ENCODE results near the gene RBM48. TPM values are rescaled to one million over a fixed set of nuclear protein-coding genes. Genes with fewer than 3 reads are reported as not detected.
"Not testable (repeated sequence)": the region's sequence is repeated elsewhere in the genome, so short reads cannot be mapped to it uniquely, and the experiment has no call there.

RBM48 gene
- total RNA-seq = 14.4 TPM
- 7.4 TPM for polyA plus RNA-seq (ENCODE audit: insufficient read depth, low read depth, low replicate concordance)
- long read RNA-seq, donor 1, partial matches to known transcripts = 0 of 4 reads
- long read RNA-seq, donor 1, other reads (novel, unspliced or antisense) = 0 of 4 reads
- long read RNA-seq, donor 2, full-length matches to known transcripts = 11 of 11 reads
- long read RNA-seq, donor 2, partial matches to known transcripts = 0 of 11 reads
- long read RNA-seq, donor 2, other reads (novel, unspliced or antisense) = 0 of 11 reads
- long read RNA-seq, donor 3, full-length matches to known transcripts = 7 of 7 reads
- long read RNA-seq, donor 3, partial matches to known transcripts = 0 of 7 reads
- long read RNA-seq, donor 3, other reads (novel, unspliced or antisense) = 0 of 7 reads
- long read RNA-seq, donor 4, transcript RBM48-201 (5 exons, 1,742 nt) = major isoform, 8 of 8 reads
- long read RNA-seq, donor 4, partial matches to known transcripts = 0 of 8 reads
- long read RNA-seq, donor 4, other reads (novel, unspliced or antisense) = 0 of 8 reads
- long read RNA-seq, donor 5 = 0 reads
- long read RNA-seq, donor 6, full-length matches to known transcripts = 4 of 9 reads
- long read RNA-seq, donor 6, partial matches to known transcripts = 5 of 9 reads
- long read RNA-seq, donor 6, other reads (novel, unspliced or antisense) = 0 of 9 reads
- long read RNA-seq, donor 7, transcript RBM48-201 (5 exons, 1,742 nt) = major isoform, 12 of 18 reads
- long read RNA-seq, donor 7, partial matches to known transcripts = 2 of 18 reads
- long read RNA-seq, donor 7, other reads (novel, unspliced or antisense) = 4 of 18 reads
- long read RNA-seq, donor 8, full-length matches to known transcripts = 4 of 4 reads
- long read RNA-seq, donor 8, partial matches to known transcripts = 0 of 4 reads
- long read RNA-seq, donor 8, other reads (novel, unspliced or antisense) = 0 of 4 reads
- long read RNA-seq, donor 9, partial matches to known transcripts = 0 of 1 reads
- long read RNA-seq, donor 9, other reads (novel, unspliced or antisense) = 0 of 1 reads
- long read RNA-seq, donor 10, full-length matches to known transcripts = 5 of 5 reads
- long read RNA-seq, donor 10, partial matches to known transcripts = 0 of 5 reads
- long read RNA-seq, donor 10, other reads (novel, unspliced or antisense) = 0 of 5 reads

DNA sequence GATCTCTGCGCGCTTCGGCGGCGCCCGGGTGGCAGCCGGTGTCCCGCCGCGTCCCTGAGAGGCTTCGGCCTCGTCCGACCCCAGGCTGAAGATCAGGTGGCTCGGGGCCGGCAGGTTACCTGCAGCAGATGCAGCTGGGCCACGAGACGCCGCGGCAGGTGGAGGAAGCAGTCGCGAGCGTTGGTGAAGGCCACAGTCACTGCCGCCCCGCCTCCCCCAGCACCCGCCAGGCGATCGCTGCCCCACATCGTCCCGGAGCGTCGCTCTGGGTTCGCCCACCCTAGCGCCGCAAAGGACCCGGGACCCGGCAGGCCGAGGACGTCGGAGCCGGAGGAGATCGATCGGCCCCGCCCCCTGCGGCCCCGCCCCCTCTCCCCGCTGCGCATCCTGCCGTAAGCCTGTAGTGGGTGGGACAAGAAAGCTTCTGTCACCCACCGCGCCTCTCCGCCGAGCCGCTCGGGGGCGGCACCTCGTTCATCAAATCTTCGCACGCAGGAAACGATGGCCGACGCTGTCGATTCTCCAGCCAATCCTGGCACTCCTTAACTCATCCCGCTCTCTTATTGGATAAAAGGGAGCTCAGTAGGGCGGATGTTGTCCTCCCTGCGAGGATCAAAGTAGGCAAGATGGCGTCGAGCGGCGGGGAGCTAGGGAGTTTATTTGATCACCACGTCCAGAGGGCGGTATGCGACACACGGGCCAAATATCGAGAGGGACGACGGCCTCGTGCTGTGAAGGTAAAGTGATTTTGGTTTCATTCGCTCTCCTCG lies at the start of gene RBM48, which contains the start of gene PEX1:
Gene RBM48 (plus strand): TSS at position 608 of the 770 bp plus-strand sequence. CDS start 19 bp downstream, at position 627.
Gene PEX1 (minus strand): TSS at position 333 of the 770 bp plus-strand sequence. CDS start 85 bp downstream, at position 248.
- peak; percentile 95 for FAIRE-seq
- Histone ChIP-seq H3K27me3 (ENCODE audit: control insufficient read depth, insufficient read depth, low read length) (no peaks in the 10 kb centered on the region), H3K9ac (ENCODE audit: low read length in 3 of 3) (peak within 1 kb of the TSS; percentile 86 to 97 (median 94)), H3K36me3 (ENCODE audit: control insufficient read depth in 2 of 3, insufficient read depth in 3 of 3, low read length in 3 of 3) (peaks cover 10 to 21% (median 12%) of the 10 kb centered on the region in 3 donors), H3K4me3 (ENCODE audit: low read length in 3 of 3) (peak within 1 kb of the TSS; percentile 94 to 100 (median 98)), H3K27ac (ENCODE audit: low read depth in 2 of 2, low read length in 2 of 2) (peak within 1 kb of the TSS; percentile 85 to 87), H3K9me3 (ENCODE audit: control insufficient read depth in 2 of 3, insufficient read depth in 1 of 3, low read length in 3 of 3) (no peaks in the 10 kb centered on the region), H3K4me1 (ENCODE audit: control insufficient read depth in 2 of 3, insufficient read depth in 2 of 3, low read depth in 1 of 3, low read length in 3 of 3) (peaks cover 3 to 7% (median 6%) of the 10 kb centered on the region in 3 donors)
- intact Hi-C loops (cut with DNase I) = no loop called here
- peak; percentile 99 to 100 (median 99) for DNase-seq
- TF ChIP-seq CTCF (IDR thresholded peaks at IDR 0.05; ENCODE audit: borderline replicate concordance, extremely low read depth, insufficient read depth) = peak; percentile 39

- FAIRE-seq; intact Hi-C loops (cut with DNase I); H3K27ac ChIP-seq (ENCODE audit: low read depth in 2 of 2, low read length in 2 of 2): not testable (repeated sequence)
These were observed 49.4 kb upstream of the RBM48 start for GRCh38 chr7:92479146-92479545.

DNA sequence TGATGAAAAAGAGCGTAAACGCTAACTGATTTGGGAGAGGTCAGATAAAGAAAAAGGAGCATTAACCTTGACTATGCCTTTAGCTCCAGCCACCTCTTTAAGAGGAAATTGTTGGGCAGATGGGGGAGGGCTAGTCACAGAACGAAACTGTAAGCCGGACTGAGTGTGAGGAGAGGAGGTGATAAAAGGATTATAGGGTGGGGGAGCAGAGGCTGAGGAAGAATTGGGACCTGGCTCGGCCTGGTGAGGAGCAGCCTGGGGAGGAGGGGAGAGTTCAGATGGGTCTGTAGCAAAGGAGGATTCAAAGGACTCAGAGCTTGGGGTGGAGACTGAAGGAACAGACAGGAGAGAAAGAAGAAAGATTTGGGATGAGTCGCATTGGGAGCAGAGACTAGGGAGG lies 45.0 kb upstream of the RBM48 start:
- DNase-seq; H3K27me3 ChIP-seq (ENCODE audit: control insufficient read depth, insufficient read depth, low read length); H3K27ac ChIP-seq (ENCODE audit: low read depth in 2 of 2, low read length in 2 of 2); H3K4me3 ChIP-seq (ENCODE audit: low read length in 3 of 3); H3K4me1 ChIP-seq (ENCODE audit: control insufficient read depth in 2 of 3, insufficient read depth in 2 of 3, low read depth in 1 of 3, low read length in 3 of 3); intact Hi-C loops (cut with DNase I); FAIRE-seq; H3K9ac ChIP-seq (ENCODE audit: low read length in 3 of 3); H3K9me3 ChIP-seq (ENCODE audit: control insufficient read depth in 2 of 3, insufficient read depth in 1 of 3, low read length in 3 of 3): not testable (repeated sequence)
- peaks cover 0 to 17% (median 11%) of the 10 kb centered on the region in 3 donors for H3K36me3 ChIP-seq (ENCODE audit: control insufficient read depth in 2 of 3, insufficient read depth in 3 of 3, low read length in 3 of 3)

More at GRCh38 chr7:92479146-92479545, 49.4 kb upstream of the RBM48 start:
- not testable (repeated sequence) for H3K27me3 ChIP-seq (ENCODE audit: control insufficient read depth, insufficient read depth, low read length); H3K9me3 ChIP-seq (ENCODE audit: control insufficient read depth in 2 of 3, insufficient read depth in 1 of 3, low read length in 3 of 3); H3K9ac ChIP-seq (ENCODE audit: low read length in 3 of 3); DNase-seq; H3K36me3 ChIP-seq (ENCODE audit: control insufficient read depth in 2 of 3, insufficient read depth in 3 of 3, low read length in 3 of 3); H3K4me1 ChIP-seq (ENCODE audit: control insufficient read depth in 2 of 3, insufficient read depth in 2 of 3, low read depth in 1 of 3, low read length in 3 of 3); H3K4me3 ChIP-seq (ENCODE audit: low read length in 3 of 3)

- FAIRE-seq; H3K27ac ChIP-seq (ENCODE audit: low read depth in 2 of 2, low read length in 2 of 2); DNase-seq; H3K4me1 ChIP-seq (ENCODE audit: control insufficient read depth in 2 of 3, insufficient read depth in 2 of 3, low read depth in 1 of 3, low read length in 3 of 3); H3K9me3 ChIP-seq (ENCODE audit: control insufficient read depth in 2 of 3, insufficient read depth in 1 of 3, low read length in 3 of 3); H3K4me3 ChIP-seq (ENCODE audit: low read length in 3 of 3); H3K27me3 ChIP-seq (ENCODE audit: control insufficient read depth, insufficient read depth, low read length); intact Hi-C loops (cut with DNase I); H3K9ac ChIP-seq (ENCODE audit: low read length in 3 of 3): not testable (repeated sequence)
- peaks cover 0 to 19% (median 11%) of the 10 kb centered on the region in 3 donors for H3K36me3 ChIP-seq (ENCODE audit: control insufficient read depth in 2 of 3, insufficient read depth in 3 of 3, low read length in 3 of 3)
These were observed 44.4 kb upstream of the RBM48 start for GRCh38 chr7:92484226-92484625.

All from kidney (tissue), 22 donors.